SK-N-SH (cell line): Measurements from ENCODE around the gene SRSF3. TPM values are rescaled to one million over a fixed set of nuclear protein-coding genes. Genes with fewer than 3 reads are reported as not detected.

ENCODE experiments used
- CTCF ChIA-PET: fragments of 300-600, 350-600 bp; formaldehyde crosslinking; extraction: SDS; loops from one replicate; lab custom pipeline; 2021; lab: Yijun Ruan, JAX
- POLR2A ChIA-PET: fragments of 350-600 bp; sonication (Branson Sonifier 250); formaldehyde crosslinking; extraction: SDS; loops from one replicate; lab custom pipeline; 2020; ENCODE audit warnings: antibody characterized with exemption, inconsistent platforms; lab: Yijun Ruan, JAX
- DNase-seq: peaks from one replicate; pipeline ENCODE4 v3.0.0; 2012
- H2AFZ ChIP-seq: fragments of 200-600 bp; sonication (generic); 2 replicates; pipeline ENCODE4 v1.8.1; 2016; ENCODE audit warnings: antibody characterized with exemption, mild to moderate bottlenecking, low read depth
- H3F3A ChIP-seq: fragments of 200-600 bp; sonication (generic); replicated peaks from 2 replicates; pipeline ENCODE3; 2016; ENCODE audit warnings: antibody characterized with exemption, mild to moderate bottlenecking; ENCODE audit not compliant: insufficient read depth
- H3K27ac ChIP-seq, 2 experiments: fragments of 200-500 bp in 1 of 2; fragments of 200-600 bp in 1 of 2; sonication (Bioruptor generic) in 1 of 2; sonication (generic), shearing (Covaris generic) in 1 of 2; 2 replicates each; pipeline versions ENCODE4 v1.5.1 to v1.6.1; 2014 to 2016; ENCODE audit warnings: low read depth in 2 of 2, inconsistent platforms in 1 of 2, low read length in 1 of 2, mild to moderate bottlenecking in 1 of 2, mixed read lengths in 1 of 2
- H3K27me3 ChIP-seq: fragments of 200-600 bp; sonication (generic), shearing (Covaris generic); 2 replicates; pipeline ENCODE4 v1.6.1; 2016; ENCODE audit warnings: mixed run types; ENCODE audit not compliant: insufficient read depth
- H3K36me3 ChIP-seq, 2 experiments: fragments of 200-500 bp in 1 of 2; fragments of 200-600 bp in 1 of 2; sonication (Bioruptor generic) in 1 of 2; sonication (generic) in 1 of 2; replicated peaks in 1 of 2; 2 replicates each; pipeline versions ENCODE3 to v1.5.1; 2014 to 2016; ENCODE audit warnings: low read length in 1 of 2, mild to moderate bottlenecking in 1 of 2; ENCODE audit not compliant: insufficient read depth in 2 of 2, control insufficient read depth in 1 of 2
- H3K4me1 ChIP-seq, 2 experiments: fragments of 200-500 bp in 1 of 2; fragments of 200-600 bp in 1 of 2; sonication (Bioruptor generic) in 1 of 2; sonication (generic), shearing (Covaris generic) in 1 of 2; 2 replicates each; pipeline versions ENCODE4 v1.5.1 to v1.6.1; 2014 to 2016; ENCODE audit warnings: low read depth in 1 of 2, low read length in 1 of 2, mixed run types in 1 of 2; ENCODE audit not compliant: insufficient read depth in 2 of 2, control insufficient read depth in 1 of 2
- H3K4me2 ChIP-seq: fragments of 200-600 bp; sonication (generic), shearing (Covaris generic); 2 replicates; pipeline ENCODE4 v1.6.1; 2017; ENCODE audit warnings: mixed run types
- H3K4me3 ChIP-seq, 2 experiments: fragments of 200-500 bp in 1 of 2; fragments of 200-600 bp in 1 of 2; sonication (Bioruptor generic) in 1 of 2; sonication (generic), shearing (Covaris generic) in 1 of 2; 2 replicates each; pipeline versions ENCODE4 v1.5.1 to v1.8.1; 2014 to 2016; ENCODE audit warnings: low read depth in 2 of 2, inconsistent platforms in 1 of 2, low read length in 1 of 2, mild to moderate bottlenecking in 1 of 2, mixed read lengths in 1 of 2, moderate library complexity in 1 of 2
- H3K79me2 ChIP-seq: fragments of 200-600 bp; sonication (generic); 2 replicates; pipeline ENCODE4 v1.8.1; 2017; ENCODE audit warnings: mild to moderate bottlenecking; ENCODE audit not compliant: insufficient read depth
- H3K9ac ChIP-seq: fragments of 200-600 bp; sonication (generic); 2 replicates; pipeline ENCODE4 v1.6.1; 2017; ENCODE audit warnings: mixed run types
- H3K9me2 ChIP-seq: fragments of 200-600 bp; sonication (generic); 2 replicates; pipeline ENCODE4 v1.6.1; 2017; ENCODE audit warnings: mixed run types
- H3K9me3 ChIP-seq: fragments of 200-600 bp; sonication (generic); 2 replicates; pipeline ENCODE4 v1.6.1; 2017; ENCODE audit warnings: mixed run types, mild to moderate bottlenecking, moderate library complexity
- H4K20me1 ChIP-seq: fragments of 200-600 bp; sonication (generic); 2 replicates; pipeline ENCODE4 v1.6.1; 2017; ENCODE audit warnings: mild to moderate bottlenecking, mixed run types; ENCODE audit not compliant: insufficient read depth
- EZH2phosphoT487 ChIP-seq: fragments of 200-600 bp; sonication (generic); IDR thresholded peaks from 2 replicates; pipeline ENCODE4 v1.6.1; 2017; ENCODE audit warnings: low read depth, mixed run types, mild to moderate bottlenecking, antibody characterized with exemption, moderate library complexity, borderline replicate concordance
- FOSL2 ChIP-seq: IDR thresholded peaks from 2 replicates; pipeline ENCODE4 v1.4.0; 2012; ENCODE audit warnings: low read depth, mild to moderate bottlenecking, moderate library complexity, borderline replicate concordance
- FOXJ3 ChIP-seq: sonication (generic); formaldehyde crosslinking; IDR thresholded peaks from 2 replicates; pipeline ENCODE4 v1.5.1; 2020; ENCODE audit warnings: mild to moderate bottlenecking, missing genetic modification reagents
- FOXM1 ChIP-seq: IDR thresholded peaks from 2 replicates; pipeline ENCODE4 v1.4.0; 2012; ENCODE audit warnings: low read depth, mild to moderate bottlenecking
- GABPA ChIP-seq: IDR thresholded peaks from 2 replicates; pipeline ENCODE4 v1.4.0; 2012; ENCODE audit warnings: low read depth, mild to moderate bottlenecking
- JUND ChIP-seq: IDR thresholded peaks from 2 replicates; pipeline ENCODE4 v1.4.0; 2012
- MEF2A ChIP-seq: IDR thresholded peaks from 2 replicates; pipeline ENCODE4 v1.4.0; 2012; ENCODE audit warnings: low read depth, borderline replicate concordance
- SIN3A ChIP-seq: IDR thresholded peaks from 2 replicates; pipeline ENCODE4 v1.6.1; 2012; ENCODE audit warnings: low read depth, mild to moderate bottlenecking, low read length, moderate library complexity, borderline replicate concordance
- SMC3 ChIP-seq: IDR thresholded peaks from 2 replicates; pipeline ENCODE4 v1.6.1; 2012; ENCODE audit warnings: low read depth, low read length, improper control_type of control experiment
- TAF1 ChIP-seq: IDR thresholded peaks from 2 replicates; pipeline ENCODE4 v1.6.1; 2012; ENCODE audit warnings: low read depth, mild to moderate bottlenecking, low read length, moderate library complexity, borderline replicate concordance
- TEAD4 ChIP-seq: IDR thresholded peaks from 2 replicates; pipeline ENCODE4 v1.4.0; 2012; ENCODE audit warnings: mild to moderate bottlenecking, borderline replicate concordance; ENCODE audit not compliant: insufficient read depth
- YY1 ChIP-seq: IDR thresholded peaks from 2 replicates; pipeline ENCODE4 v1.4.0; 2012; ENCODE audit warnings: low read depth, mild to moderate bottlenecking
- WGBS: methylation state at CpG from one replicate; pipeline ENCODE4 v1.1.6; 2017; ENCODE audit warnings: low lambda C conversion rate; 5-methylcytosine and 5-hydroxymethylcytosine counted together
- polyA plus RNA-seq, 3 experiments: library from polyadenylated mRNA; depleted of rRNA; stranded (reverse); fragments of >200 nt; gene quantifications; 2 replicates each; pipeline ENCODE4 v1.2.3, GENCODE V29; 2012
- TF ChIP-seq, protein P1 (sequence below): fragments of 150-350 bp; IDR thresholded peaks from 2 replicates; pipeline ENCODE4 v1.6.1; 2016; ENCODE audit warnings: mild to moderate bottlenecking, low read depth, low read length
- TF ChIP-seq, protein P2 (sequence below): fragments of 150-350 bp; IDR thresholded peaks from 2 replicates; pipeline ENCODE4 v1.6.1; 2017; ENCODE audit warnings: antibody characterized with exemption, low read length, low read depth, borderline replicate concordance
- TF ChIP-seq, protein P3 (sequence below): IDR thresholded peaks from 2 replicates; pipeline ENCODE4 v1.6.1; 2012; ENCODE audit warnings: mild to moderate bottlenecking, low read depth, low read length, moderate library complexity
- TF ChIP-seq, protein P4 (sequence below): fragments of 200-600 bp; sonication (generic); IDR thresholded peaks from 2 replicates; pipeline ENCODE4 v1.6.1; 2017; ENCODE audit warnings: antibody characterized with exemption, mild to moderate bottlenecking, moderate library complexity

Gene SRSF3
- polyA plus RNA-seq, 1 of the 3 experiments (the other 2 are of a cell fraction), result 351 TPM

DNA sequence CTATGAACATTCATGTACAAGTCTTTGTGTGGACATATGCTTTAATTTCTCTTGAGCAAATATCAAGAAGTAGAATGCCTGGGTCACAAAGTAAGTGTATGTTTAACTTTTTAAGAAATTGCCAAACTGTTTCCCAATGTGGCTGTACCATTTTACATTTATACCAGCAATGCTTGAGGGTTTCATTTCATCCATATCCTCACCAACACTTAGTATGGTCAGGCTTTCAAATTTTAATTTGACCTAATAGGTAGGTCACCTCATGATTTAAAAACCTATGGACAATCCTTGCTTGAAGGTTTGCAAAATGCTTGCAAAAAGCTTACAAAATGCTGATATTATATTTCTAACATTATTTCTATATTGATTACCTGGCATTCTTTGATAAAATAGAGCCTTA lies 19.5 kb upstream of the SRSF3 start:
- Histone ChIP-seq H3K9me2 (no peaks in the 10 kb centered on the region), H3K9ac (no peak overlapping the region), H3K27ac (no peak overlapping the region), H3K4me1 (peaks cover 0 to 3% of the 10 kb centered on the region in 2 experiments; a peak in 1 of 4 replicates), H2AFZ (no peak overlapping the region), H3F3A (no peaks in the 10 kb centered on the region), H4K20me1 (no peaks in the 10 kb centered on the region), H3K9me3 (no peaks in the 10 kb centered on the region), H3K79me2 (no peaks in the 10 kb centered on the region), H3K4me3 (no peak overlapping the region), H3K4me2 (no peak overlapping the region), H3K27me3 (no peaks in the 10 kb centered on the region), H3K36me3 (no peaks in the 10 kb centered on the region)
- no peak for DNase-seq
- ChIA-PET POLR2A (no interaction called here), CTCF (no interaction called here)
- no peak for TF ChIP-seq MEF2A
- TF ChIP-seq FOSL2, result no peak
- no peak for TF ChIP-seq TAF1
- TF ChIP-seq, protein P1, sequence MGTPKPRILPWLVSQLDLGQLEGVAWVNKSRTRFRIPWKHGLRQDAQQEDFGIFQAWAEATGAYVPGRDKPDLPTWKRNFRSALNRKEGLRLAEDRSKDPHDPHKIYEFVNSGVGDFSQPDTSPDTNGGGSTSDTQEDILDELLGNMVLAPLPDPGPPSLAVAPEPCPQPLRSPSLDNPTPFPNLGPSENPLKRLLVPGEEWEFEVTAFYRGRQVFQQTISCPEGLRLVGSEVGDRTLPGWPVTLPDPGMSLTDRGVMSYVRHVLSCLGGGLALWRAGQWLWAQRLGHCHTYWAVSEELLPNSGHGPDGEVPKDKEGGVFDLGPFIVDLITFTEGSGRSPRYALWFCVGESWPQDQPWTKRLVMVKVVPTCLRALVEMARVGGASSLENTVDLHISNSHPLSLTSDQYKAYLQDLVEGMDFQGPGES, result no peak
- TF ChIP-seq, protein P2, sequence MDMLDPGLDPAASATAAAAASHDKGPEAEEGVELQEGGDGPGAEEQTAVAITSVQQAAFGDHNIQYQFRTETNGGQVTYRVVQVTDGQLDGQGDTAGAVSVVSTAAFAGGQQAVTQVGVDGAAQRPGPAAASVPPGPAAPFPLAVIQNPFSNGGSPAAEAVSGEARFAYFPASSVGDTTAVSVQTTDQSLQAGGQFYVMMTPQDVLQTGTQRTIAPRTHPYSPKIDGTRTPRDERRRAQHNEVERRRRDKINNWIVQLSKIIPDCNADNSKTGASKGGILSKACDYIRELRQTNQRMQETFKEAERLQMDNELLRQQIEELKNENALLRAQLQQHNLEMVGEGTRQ, result no peak
- TF ChIP-seq TEAD4, result no peak

DNA sequence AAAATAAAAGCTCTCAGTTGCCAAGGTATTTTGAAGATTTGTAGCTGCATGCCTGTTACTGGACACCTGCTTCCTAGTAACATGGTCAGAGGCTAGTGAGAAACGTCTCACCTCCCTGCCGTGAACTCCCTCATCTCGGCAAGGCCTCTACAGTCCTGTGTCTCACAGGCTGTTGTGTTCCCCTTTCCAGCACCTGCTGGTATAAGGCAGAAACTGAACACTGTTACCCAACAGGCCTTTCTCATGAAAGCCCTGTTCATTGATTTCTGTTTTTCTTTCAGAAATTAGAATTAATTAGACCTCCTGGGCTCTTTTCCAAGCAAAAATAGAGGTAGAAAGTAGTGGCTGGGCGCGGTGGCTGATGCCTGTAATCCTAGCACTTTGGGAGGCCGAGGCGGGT lies 17.6 kb upstream of the SRSF3 start:
- 97% methylated on average over 7 of the region's 7 CpGs for WGBS
- no peaks in the 10 kb centered on the region for H3F3A ChIP-seq
- no peak overlapping the region for H3K9ac ChIP-seq
- H3K4me2 ChIP-seq, result no peak overlapping the region
- no peaks in the 10 kb centered on the region for H3K27me3 ChIP-seq
- H2AFZ ChIP-seq, result no peak overlapping the region
- no peak for DNase-seq
- ChIA-PET POLR2A (interaction anchor here (1.2 kb wide), 1 partner anchor 17 kb away, joined by 3 read pairs; no protein-coding TSS in a partner anchor), CTCF (no interaction called here)
- no peak overlapping the region for H3K27ac ChIP-seq
- H3K4me3 ChIP-seq, result no peak overlapping the region
- H4K20me1 ChIP-seq, result no peaks in the 10 kb centered on the region
- H3K79me2 ChIP-seq, result no peaks in the 10 kb centered on the region
- peaks cover 0 to 3% of the 10 kb centered on the region in 2 experiments; a peak in 1 of 4 replicates for H3K4me1 ChIP-seq
- H3K36me3 ChIP-seq, result no peaks in the 10 kb centered on the region
- H3K9me2 ChIP-seq, result no peaks in the 10 kb centered on the region
- H3K9me3 ChIP-seq, result no peaks in the 10 kb centered on the region
- no peak for TF ChIP-seq SMC3
- TF ChIP-seq, protein P1, result no peak
- TF ChIP-seq, protein P3, sequence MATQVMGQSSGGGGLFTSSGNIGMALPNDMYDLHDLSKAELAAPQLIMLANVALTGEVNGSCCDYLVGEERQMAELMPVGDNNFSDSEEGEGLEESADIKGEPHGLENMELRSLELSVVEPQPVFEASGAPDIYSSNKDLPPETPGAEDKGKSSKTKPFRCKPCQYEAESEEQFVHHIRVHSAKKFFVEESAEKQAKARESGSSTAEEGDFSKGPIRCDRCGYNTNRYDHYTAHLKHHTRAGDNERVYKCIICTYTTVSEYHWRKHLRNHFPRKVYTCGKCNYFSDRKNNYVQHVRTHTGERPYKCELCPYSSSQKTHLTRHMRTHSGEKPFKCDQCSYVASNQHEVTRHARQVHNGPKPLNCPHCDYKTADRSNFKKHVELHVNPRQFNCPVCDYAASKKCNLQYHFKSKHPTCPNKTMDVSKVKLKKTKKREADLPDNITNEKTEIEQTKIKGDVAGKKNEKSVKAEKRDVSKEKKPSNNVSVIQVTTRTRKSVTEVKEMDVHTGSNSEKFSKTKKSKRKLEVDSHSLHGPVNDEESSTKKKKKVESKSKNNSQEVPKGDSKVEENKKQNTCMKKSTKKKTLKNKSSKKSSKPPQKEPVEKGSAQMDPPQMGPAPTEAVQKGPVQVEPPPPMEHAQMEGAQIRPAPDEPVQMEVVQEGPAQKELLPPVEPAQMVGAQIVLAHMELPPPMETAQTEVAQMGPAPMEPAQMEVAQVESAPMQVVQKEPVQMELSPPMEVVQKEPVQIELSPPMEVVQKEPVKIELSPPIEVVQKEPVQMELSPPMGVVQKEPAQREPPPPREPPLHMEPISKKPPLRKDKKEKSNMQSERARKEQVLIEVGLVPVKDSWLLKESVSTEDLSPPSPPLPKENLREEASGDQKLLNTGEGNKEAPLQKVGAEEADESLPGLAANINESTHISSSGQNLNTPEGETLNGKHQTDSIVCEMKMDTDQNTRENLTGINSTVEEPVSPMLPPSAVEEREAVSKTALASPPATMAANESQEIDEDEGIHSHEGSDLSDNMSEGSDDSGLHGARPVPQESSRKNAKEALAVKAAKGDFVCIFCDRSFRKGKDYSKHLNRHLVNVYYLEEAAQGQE, result no peak
- no peak for TF ChIP-seq YY1
- TF ChIP-seq GABPA, result no peak
- TF ChIP-seq, protein P4, sequence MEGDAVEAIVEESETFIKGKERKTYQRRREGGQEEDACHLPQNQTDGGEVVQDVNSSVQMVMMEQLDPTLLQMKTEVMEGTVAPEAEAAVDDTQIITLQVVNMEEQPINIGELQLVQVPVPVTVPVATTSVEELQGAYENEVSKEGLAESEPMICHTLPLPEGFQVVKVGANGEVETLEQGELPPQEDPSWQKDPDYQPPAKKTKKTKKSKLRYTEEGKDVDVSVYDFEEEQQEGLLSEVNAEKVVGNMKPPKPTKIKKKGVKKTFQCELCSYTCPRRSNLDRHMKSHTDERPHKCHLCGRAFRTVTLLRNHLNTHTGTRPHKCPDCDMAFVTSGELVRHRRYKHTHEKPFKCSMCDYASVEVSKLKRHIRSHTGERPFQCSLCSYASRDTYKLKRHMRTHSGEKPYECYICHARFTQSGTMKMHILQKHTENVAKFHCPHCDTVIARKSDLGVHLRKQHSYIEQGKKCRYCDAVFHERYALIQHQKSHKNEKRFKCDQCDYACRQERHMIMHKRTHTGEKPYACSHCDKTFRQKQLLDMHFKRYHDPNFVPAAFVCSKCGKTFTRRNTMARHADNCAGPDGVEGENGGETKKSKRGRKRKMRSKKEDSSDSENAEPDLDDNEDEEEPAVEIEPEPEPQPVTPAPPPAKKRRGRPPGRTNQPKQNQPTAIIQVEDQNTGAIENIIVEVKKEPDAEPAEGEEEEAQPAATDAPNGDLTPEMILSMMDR, result no peak
- no peak for TF ChIP-seq FOXJ3
- TF ChIP-seq TAF1, result no peak
- TF ChIP-seq, protein P2, result no peak
- no peak for TF ChIP-seq JUND
- TF ChIP-seq SIN3A, result no peak
- no peak for TF ChIP-seq FOXM1
- no peak for TF ChIP-seq EZH2phosphoT487
